BJ (cell line): Measurements from ENCODE around the gene MLLT10. TPM values are rescaled to one million over a fixed set of nuclear protein-coding genes. Genes with fewer than 3 reads are reported as not detected.
"Not testable (repeated sequence)": the region's sequence is repeated elsewhere in the genome, so short reads cannot be mapped to it uniquely, and the experiment has no call there.

Experiments used
- CTCF ChIA-PET: fragments of 350-600 bp; formaldehyde crosslinking; extraction: SDS; loops from one replicate; lab custom pipeline; 2021; ENCODE audit warnings: antibody characterized with exemption, inconsistent platforms; lab: Yijun Ruan, JAX
- POLR2A ChIA-PET: fragments of 300-600 bp; sonication (Branson Sonifier 250); formaldehyde crosslinking; extraction: SDS; loops from one replicate; lab custom pipeline; 2021; ENCODE audit warnings: antibody characterized with exemption; lab: Charles Lee
- DNase-seq: peaks from one replicate; pipeline ENCODE4 v3.0.0-alpha.2; 2011; ENCODE audit warnings: low read depth
- H3K27me3 ChIP-seq: 2 replicates; pipeline ENCODE4 v1.6.0; 2011; ENCODE audit warnings: low read length; ENCODE audit not compliant: control insufficient read depth, insufficient read depth
- H3K36me3 ChIP-seq: 2 replicates; pipeline ENCODE4 v1.5.1; 2011; ENCODE audit warnings: low read length; ENCODE audit not compliant: control insufficient read depth, insufficient read depth
- H3K4me3 ChIP-seq: 2 replicates; pipeline ENCODE4 v1.5.1; 2011; ENCODE audit warnings: low read depth, mild to moderate bottlenecking, control low read depth, low read length
- CTCF ChIP-seq: IDR thresholded peaks from 2 replicates; pipeline ENCODE4 v1.5.1; 2011; ENCODE audit warnings: low read depth, mild to moderate bottlenecking, control low read depth, inconsistent platforms, low read length, moderate library complexity; ENCODE audit not compliant: insufficient read depth
- polyA plus RNA-seq: library from polyadenylated mRNA; depleted of rRNA; stranded (reverse); fragments of >200 nt; gene quantifications from 2 replicates; pipeline ENCODE4 v1.2.3, GENCODE V29; 2011

The MLLT10 gene
- polyA plus RNA-seq, 1 experiment, result 30.2 TPM

DNA sequence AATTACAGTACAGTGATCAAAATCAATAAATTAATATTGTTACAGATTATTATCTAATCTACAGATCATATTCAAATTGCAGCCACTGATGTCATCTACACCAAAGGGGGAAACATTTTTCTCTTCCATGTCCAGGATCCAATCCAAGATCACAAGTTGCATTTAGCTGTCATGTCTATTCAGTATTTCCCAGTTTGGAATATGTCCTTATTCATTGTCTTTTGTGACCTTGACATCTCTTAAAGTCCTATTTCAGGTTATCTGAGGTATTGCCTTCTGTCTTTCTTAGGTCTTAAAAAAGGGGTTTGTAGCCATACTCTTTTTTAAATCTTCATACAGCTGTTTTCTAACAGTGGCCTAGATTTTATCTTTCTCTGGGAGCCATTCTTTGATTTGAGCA lies 93.3 kb downstream of the MLLT10 start:
- POLR2A ChIA-PET, result no interaction called here
- DNase-seq, result no peak
- H3K36me3 ChIP-seq, result peaks cover 4% of the 10 kb centered on the region; the same call in 1 of the 2 replicates

DNA sequence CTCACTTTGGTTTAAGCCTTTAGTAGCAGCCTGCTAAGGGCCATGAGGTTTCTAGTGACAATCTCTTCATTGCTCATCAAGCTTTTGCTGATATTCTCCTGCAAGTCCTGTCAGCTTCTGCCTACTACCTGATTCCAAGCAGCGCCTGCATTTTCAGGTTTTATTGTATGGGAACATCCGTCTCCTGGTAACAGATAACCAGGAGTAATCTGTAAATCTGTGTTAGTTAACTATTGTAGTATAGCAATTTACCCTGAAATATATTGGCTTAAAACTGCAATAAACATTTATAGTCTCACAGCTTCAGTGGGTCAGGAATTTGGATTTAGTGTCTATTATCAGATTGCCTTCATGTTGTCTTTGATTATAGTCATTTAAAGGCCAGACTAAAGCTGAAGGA lies 94.0 kb downstream of the MLLT10 start:
- Histone ChIP-seq H3K36me3 (peaks cover 4% of the 10 kb centered on the region; the same call in 1 of the 2 replicates), H3K27me3 (no peaks in the 10 kb centered on the region), H3K4me3 (no peak overlapping the region)
- ChIA-PET CTCF (no interaction called here), POLR2A (no interaction called here)
- DNase-seq, result no peak
- TF ChIP-seq CTCF, result no peak

More for the DNA sequence above, 93.3 kb downstream of the MLLT10 start:
- CTCF ChIA-PET, result no interaction called here
- no peaks in the 10 kb centered on the region for H3K27me3 ChIP-seq
- no peak for TF ChIP-seq CTCF
- no peak overlapping the region for H3K4me3 ChIP-seq

GRCh38 chr10:21628645-21629044 lies 94.6 kb downstream of the MLLT10 start:
- POLR2A ChIA-PET, H3K27me3 ChIP-seq, CTCF ChIA-PET, H3K4me3 ChIP-seq, DNase-seq, H3K36me3 ChIP-seq: not testable (repeated sequence)

GRCh38 chr10:21634599-21635365 lies 100.8 kb downstream of the MLLT10 start:
- no peak for DNase-seq
- no peak for TF ChIP-seq CTCF
- CTCF ChIA-PET, result no interaction called here
- no peaks in the 10 kb centered on the region for H3K27me3 ChIP-seq
- POLR2A ChIA-PET, result no interaction called here
- H3K36me3 ChIP-seq, result no peaks in the 10 kb centered on the region; the same call in 1 of the 2 replicates
- no peak overlapping the region for H3K4me3 ChIP-seq

DNA sequence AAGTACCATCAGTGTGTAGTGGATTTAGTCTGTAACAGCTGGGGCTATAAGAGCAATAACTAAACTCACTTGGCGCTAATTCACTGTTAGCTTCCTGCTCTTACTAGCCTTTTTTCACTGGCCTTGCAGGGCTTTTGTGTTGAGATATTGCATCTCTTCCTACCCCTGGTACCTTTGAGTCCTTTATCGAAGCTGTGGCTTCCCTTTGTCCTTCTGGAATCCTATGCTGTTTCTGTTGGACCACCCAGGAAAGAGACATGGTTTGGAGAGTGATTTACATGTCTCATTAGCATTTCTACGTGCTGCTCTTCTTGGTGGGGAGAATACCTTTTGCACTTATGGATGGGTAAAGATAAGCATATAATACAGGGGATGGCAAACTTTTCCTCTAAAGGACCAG lies 103.8 kb downstream of the MLLT10 start:
- Histone ChIP-seq H3K36me3 (no peaks in the 10 kb centered on the region; the same call in 1 of the 2 replicates), H3K27me3 (no peaks in the 10 kb centered on the region), H3K4me3 (no peak overlapping the region)
- ChIA-PET POLR2A (no interaction called here), CTCF (interaction anchor here (0.8 to 1.3 kb wide), 3 partner anchors 12 to 32 kb away, joined by 3 to 5 read pairs (median 3); no protein-coding TSS in a partner anchor)
- no peak for DNase-seq
- TF ChIP-seq CTCF, result no peak

GRCh38 chr10:21638681-21639080 lies 104.6 kb downstream of the MLLT10 start:
- no peak for TF ChIP-seq CTCF
- DNase-seq, result no peak
- POLR2A ChIA-PET, result no interaction called here
- CTCF ChIA-PET, result no interaction called here
- no peaks in the 10 kb centered on the region for H3K27me3 ChIP-seq
- H3K4me3 ChIP-seq, result no peak overlapping the region
- H3K36me3 ChIP-seq, result no peaks in the 10 kb centered on the region; the same call in 1 of the 2 replicates
